NCI-H1694 treated with DMSO at 0.1 percent for 48 hours (cell line): Measurements from ENCODE around the gene PPTC7.
"Not testable (repeated sequence)": the region's sequence is repeated elsewhere in the genome, so short reads cannot be mapped to it uniquely, and the experiment has no call there.

ENCODE experiments used
- DNase-seq: peaks from one replicate; lab custom pipeline; 2025; lab: John Stamatoyannopoulos, UW

Gene PPTC7, protein sequence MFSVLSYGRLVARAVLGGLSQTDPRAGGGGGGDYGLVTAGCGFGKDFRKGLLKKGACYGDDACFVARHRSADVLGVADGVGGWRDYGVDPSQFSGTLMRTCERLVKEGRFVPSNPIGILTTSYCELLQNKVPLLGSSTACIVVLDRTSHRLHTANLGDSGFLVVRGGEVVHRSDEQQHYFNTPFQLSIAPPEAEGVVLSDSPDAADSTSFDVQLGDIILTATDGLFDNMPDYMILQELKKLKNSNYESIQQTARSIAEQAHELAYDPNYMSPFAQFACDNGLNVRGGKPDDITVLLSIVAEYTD

GRCh38 chr12:110583137-110584059 is at the start of gene PPTC7:
Gene PPTC7 (minus strand): TSS chr12:110583318. CDS start chr12:110583031, 287 bp downstream.
- DNase-seq: peak; percentile 86

DNA sequence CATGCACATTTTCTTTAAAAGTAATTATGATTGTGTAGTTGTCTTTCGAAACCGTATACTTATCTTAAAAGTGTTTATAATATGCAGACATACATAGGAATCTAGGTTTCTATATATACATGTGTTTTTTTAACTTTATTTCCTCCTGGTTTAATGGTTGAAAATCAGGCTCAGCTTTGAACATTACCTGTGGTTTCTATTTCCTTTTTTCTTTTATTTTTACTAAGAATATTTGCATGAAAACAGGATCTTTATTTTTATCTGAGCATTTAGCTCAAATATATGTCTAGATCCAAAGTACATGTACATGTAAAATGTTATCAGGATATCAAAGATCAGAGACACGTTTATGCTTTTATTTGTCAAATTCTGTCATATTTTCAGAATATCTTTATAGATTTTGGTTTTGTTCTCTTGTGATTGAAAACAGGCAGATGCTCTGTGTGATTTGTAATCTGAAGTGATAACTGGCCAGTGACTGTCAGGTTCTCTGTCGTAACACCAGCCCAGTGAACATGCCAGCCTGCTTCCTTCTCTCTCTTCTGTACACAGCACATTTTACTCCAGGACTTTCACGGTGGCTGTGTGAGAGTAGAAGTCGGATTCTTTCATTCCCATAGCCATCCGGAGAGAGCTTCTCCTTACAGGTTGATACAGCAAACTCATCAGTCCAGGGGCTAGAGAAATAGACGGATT is 44.5 kb upstream of the PPTC7 start:
- DNase-seq: no peak

GRCh38 chr12:110622582-110622981 is 39.5 kb upstream of the PPTC7 start:
- DNase-seq: no peak

GRCh38 chr12:110619534-110619953 is 36.4 kb upstream of the PPTC7 start:
- DNase-seq: no peak

DNA sequence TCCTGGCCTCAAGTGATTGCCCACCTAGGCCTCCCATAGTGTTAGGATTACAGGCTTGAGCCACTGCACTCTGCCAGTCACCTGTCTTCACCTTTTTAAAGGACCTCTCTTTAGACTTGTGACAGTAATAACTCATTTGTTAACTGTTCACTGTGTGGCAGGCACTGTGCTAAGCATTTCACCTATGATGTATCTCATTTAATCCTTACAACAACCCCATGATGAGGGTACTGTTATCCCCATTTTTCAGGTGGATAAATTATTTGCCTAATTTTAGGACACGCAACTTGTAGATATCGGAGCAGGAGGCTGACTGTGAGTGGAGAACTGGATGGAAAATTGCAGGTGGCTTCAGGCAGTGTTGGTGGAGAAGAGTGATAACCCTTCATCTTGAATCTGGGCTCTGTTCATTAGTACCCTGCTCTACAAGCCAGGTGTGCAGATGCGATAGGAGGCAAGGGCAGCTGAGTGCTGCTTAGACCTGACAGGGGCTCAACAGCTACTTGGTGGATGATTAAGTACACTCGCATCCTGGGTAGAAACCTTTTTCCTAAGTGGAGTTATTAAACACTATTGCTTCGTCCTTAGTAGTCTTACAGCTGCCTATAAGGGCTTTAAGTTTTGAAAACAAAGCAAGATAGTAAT is 33.5 kb upstream of the PPTC7 start:
- no peak for DNase-seq

- no peak for DNase-seq
Observed at GRCh38 chr12:110615171-110615570, 32.1 kb upstream of the PPTC7 start.

GRCh38 chr12:110613771-110614684 is 30.9 kb upstream of the PPTC7 start, which contains the start of gene TCTN1:
Gene TCTN1 (plus strand): TSS chr12:110614129. CDS start chr12:110614183, 54 bp downstream.
- DNase-seq: peak; percentile 87

GRCh38 chr12:110613071-110613770 is 30.1 kb upstream of the PPTC7 start:
- no peak for DNase-seq

DNA sequence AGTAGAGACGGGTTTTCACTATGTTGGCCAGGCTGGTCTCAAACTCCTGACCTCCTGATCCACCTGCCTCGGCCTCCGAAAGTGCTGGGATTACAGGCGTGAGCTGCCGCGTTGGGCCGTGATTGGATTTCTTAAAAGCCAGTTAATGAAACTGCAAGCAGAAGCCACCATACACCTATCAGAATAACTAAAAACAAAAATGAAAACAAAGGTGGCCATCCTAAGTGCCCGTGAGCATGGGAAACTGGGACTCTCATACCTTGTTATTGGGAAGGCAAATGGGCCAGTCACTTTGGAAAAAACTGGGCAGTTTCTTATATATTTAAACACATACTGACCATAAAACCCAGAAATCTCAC is 23.1 kb upstream of the PPTC7 start:
- DNase-seq: no peak

- peak; percentile 44 for DNase-seq
Observed at GRCh38 chr12:110602085-110602814, 19.1 kb upstream of the PPTC7 start.

DNA sequence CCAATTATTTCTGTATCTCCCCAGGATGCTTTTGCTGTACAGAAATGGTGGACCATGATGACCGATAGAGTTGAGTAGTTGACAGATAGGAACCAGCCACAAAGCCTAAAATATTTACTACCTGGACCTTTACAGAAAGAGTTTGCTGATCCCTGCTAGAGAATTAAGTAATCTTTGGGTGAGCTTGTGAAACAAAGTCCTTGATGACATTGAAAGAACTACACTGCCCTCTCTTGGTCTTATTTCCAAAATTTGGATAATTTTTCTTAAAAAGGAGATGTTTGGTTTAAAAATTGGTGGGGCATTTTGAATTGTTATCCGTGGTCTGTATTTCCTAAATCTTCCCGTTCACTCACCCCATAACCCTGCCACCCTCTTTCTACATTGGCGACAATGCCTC is 17.1 kb upstream of the PPTC7 start:
- peak; percentile 31 for DNase-seq

- DNase-seq: no peak
Observed at GRCh38 chr12:110599334-110599733, 16.2 kb upstream of the PPTC7 start.

GRCh38 chr12:110597885-110598284 is 14.8 kb upstream of the PPTC7 start:
- DNase-seq: no peak

- not testable (repeated sequence) for DNase-seq
Observed at GRCh38 chr12:110592919-110593318, 9.8 kb upstream of the PPTC7 start.

- no peak for DNase-seq
Observed at GRCh38 chr12:110592078-110592477, 9.0 kb upstream of the PPTC7 start.

- DNase-seq: no peak
Observed at GRCh38 chr12:110591451-110592051, 8.4 kb upstream of the PPTC7 start.

GRCh38 chr12:110590806-110591326 is 7.7 kb upstream of the PPTC7 start:
- DNase-seq: no peak

- DNase-seq: no peak
Observed at GRCh38 chr12:110590059-110590458, 6.9 kb upstream of the PPTC7 start.

DNA sequence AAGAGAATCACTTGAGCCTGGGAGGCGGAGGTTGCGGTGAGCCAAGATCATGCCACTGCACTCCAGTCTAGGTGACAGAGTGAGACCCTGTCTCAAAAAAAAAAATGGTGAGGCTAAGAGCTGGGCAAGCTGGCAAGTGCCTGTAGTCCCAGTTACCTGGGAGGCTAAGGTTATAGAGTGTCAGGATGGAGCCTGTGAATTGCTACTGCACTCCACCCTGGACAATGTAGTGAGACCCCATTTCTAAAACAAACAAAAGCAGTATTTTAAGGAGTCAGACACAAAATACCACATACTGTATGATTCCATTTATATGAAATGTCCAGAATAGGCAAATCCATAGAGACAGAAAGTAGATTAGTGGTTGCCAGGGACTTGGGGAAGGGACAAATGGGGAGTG is 4.0 kb upstream of the PPTC7 start:
- DNase-seq: not testable (repeated sequence)
